ENCODE measurements around the gene PRM2.

The PRM2 gene

DNA sequence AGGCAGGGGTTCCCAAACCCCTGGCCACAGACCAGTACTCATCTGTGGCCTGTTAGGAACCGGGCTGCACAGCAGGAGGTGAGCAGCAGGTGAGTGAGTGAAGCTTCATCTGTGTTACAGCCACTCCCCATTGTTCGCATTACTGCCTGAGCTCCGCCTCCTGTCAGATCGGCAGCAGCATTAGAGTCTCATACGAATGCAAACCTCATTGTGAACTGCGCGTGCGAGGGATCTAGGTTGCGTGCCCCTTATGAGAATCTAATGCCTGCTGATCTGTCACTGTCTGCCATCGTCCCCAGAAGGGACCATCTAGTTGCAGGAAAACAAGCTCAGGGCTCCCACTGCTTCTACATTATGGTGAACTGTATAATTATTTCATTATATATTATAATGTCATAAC, 43.9 kb upstream of the PRM2 start:
- POLR2A ChIA-PET, result interaction anchor here (1.5 kb wide), 1 partner anchor 64 kb away, joined by 3 read pairs; the partner anchor contains the start of gene SOCS1
- no peak for TF ChIP-seq BHLHE40 (IDR thresholded peaks at IDR 0.05; ENCODE audit: borderline replicate concordance)
- no peak for TF ChIP-seq NFRKB (IDR thresholded peaks at IDR 0.05)
- TF ChIP-seq L3MBTL2 (conservative IDR thresholded peaks at IDR 0.05), result no peak
- CTCF ChIA-PET, result no interaction called here
- DNase-seq (ENCODE audit: extremely low spot score), result no peak

- CTCF ChIA-PET, result interaction anchor here (0.7 kb wide), 1 partner anchor 22 kb away, joined by 3 read pairs; no protein-coding TSS in a partner anchor
- TF ChIP-seq ARNT (IDR thresholded peaks at IDR 0.05) (no peak), HDGF (IDR thresholded peaks at IDR 0.05; ENCODE audit: borderline replicate concordance) (no peak), LEF1 (IDR thresholded peaks at IDR 0.05; ENCODE audit: borderline replicate concordance) (no peak), SUZ12 (IDR thresholded peaks at IDR 0.05) (no peak), FOXM1 (IDR thresholded peaks at IDR 0.05; ENCODE audit: borderline replicate concordance) (no peak), NFRKB (IDR thresholded peaks at IDR 0.05) (no peak), ELF4 (IDR thresholded peaks at IDR 0.05) (no peak), TARDBP (IDR thresholded peaks at IDR 0.05) (no peak), L3MBTL2 (conservative IDR thresholded peaks at IDR 0.05) (no peak), ZNF384 (IDR thresholded peaks at IDR 0.05) (no peak), FOXK2 (IDR thresholded peaks at IDR 0.05) (no peak), SP1 (IDR thresholded peaks at IDR 0.05) (no peak)
- no peak for DNase-seq (ENCODE audit: extremely low spot score)
- POLR2A ChIA-PET, result interaction anchor here (1.5 kb wide), 1 partner anchor 64 kb away, joined by 3 read pairs; the partner anchor contains the start of gene SOCS1
Measured at GRCh38 chr16:11319529-11320146, 43.4 kb upstream of the PRM2 start.

- POLR2A ChIA-PET, result interaction anchor here (1.5 kb wide), 1 partner anchor 63 kb away, joined by 3 read pairs; the partner anchor contains the start of gene SOCS1
- TF ChIP-seq ZNF384 (IDR thresholded peaks at IDR 0.05) (no peak), FOXA1 (IDR thresholded peaks at IDR 0.05) (no peak), FOXK2 (IDR thresholded peaks at IDR 0.05) (no peak), ELF4 (IDR thresholded peaks at IDR 0.05) (no peak), SP1 (IDR thresholded peaks at IDR 0.05) (no peak), FOXM1 (IDR thresholded peaks at IDR 0.05; ENCODE audit: borderline replicate concordance) (no peak), SUZ12 (IDR thresholded peaks at IDR 0.05) (no peak), L3MBTL2 (conservative IDR thresholded peaks at IDR 0.05) (no peak), CTBP1 (IDR thresholded peaks at IDR 0.05; ENCODE audit: borderline replicate concordance) (no peak), HDGF (IDR thresholded peaks at IDR 0.05; ENCODE audit: borderline replicate concordance) (no peak), TARDBP (IDR thresholded peaks at IDR 0.05) (no peak), BHLHE40 (IDR thresholded peaks at IDR 0.05; ENCODE audit: borderline replicate concordance) (no peak), LEF1 (IDR thresholded peaks at IDR 0.05; ENCODE audit: borderline replicate concordance) (no peak)
- DNase-seq (ENCODE audit: extremely low spot score), result no peak
- CTCF ChIA-PET, result interaction anchor here (0.7 kb wide), 1 partner anchor 21 kb away, joined by 3 read pairs; no protein-coding TSS in a partner anchor
Measured at GRCh38 chr16:11318817-11319216, 42.5 kb upstream of the PRM2 start.

GRCh38 chr16:11316331-11317015, 40.2 kb upstream of the PRM2 start:
- DNase-seq (ENCODE audit: extremely low spot score), result no peak
- CTCF ChIA-PET, result no interaction called here
- TF ChIP-seq ELF4 (IDR thresholded peaks at IDR 0.05) (no peak), SUZ12 (IDR thresholded peaks at IDR 0.05) (no peak), FOXK2 (IDR thresholded peaks at IDR 0.05) (no peak), CTBP1 (IDR thresholded peaks at IDR 0.05; ENCODE audit: borderline replicate concordance) (no peak), ZNF384 (IDR thresholded peaks at IDR 0.05) (no peak), FOXA1 (IDR thresholded peaks at IDR 0.05) (no peak), LEF1 (IDR thresholded peaks at IDR 0.05; ENCODE audit: borderline replicate concordance) (no peak), FOXM1 (IDR thresholded peaks at IDR 0.05; ENCODE audit: borderline replicate concordance) (no peak), BHLHE40 (IDR thresholded peaks at IDR 0.05; ENCODE audit: borderline replicate concordance) (no peak), TARDBP (IDR thresholded peaks at IDR 0.05) (no peak), ARNT (IDR thresholded peaks at IDR 0.05) (no peak), NFRKB (IDR thresholded peaks at IDR 0.05) (no peak), HDGF (IDR thresholded peaks at IDR 0.05; ENCODE audit: borderline replicate concordance) (no peak), L3MBTL2 (conservative IDR thresholded peaks at IDR 0.05) (no peak), SP1 (IDR thresholded peaks at IDR 0.05) (no peak)
- TF ChIP-seq, protein P1, sequence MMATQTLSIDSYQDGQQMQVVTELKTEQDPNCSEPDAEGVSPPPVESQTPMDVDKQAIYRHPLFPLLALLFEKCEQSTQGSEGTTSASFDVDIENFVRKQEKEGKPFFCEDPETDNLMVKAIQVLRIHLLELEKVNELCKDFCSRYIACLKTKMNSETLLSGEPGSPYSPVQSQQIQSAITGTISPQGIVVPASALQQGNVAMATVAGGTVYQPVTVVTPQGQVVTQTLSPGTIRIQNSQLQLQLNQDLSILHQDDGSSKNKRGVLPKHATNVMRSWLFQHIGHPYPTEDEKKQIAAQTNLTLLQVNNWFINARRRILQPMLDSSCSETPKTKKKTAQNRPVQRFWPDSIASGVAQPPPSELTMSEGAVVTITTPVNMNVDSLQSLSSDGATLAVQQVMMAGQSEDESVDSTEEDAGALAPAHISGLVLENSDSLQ (IDR thresholded peaks at IDR 0.05), result no peak
- POLR2A ChIA-PET, result no interaction called here

- DNase-seq (ENCODE audit: extremely low spot score), result no peak
- POLR2A ChIA-PET, result no interaction called here
- no peak for TF ChIP-seq FOXK2 (IDR thresholded peaks at IDR 0.05)
- TF ChIP-seq ARNT (IDR thresholded peaks at IDR 0.05), result no peak
- no peak for TF ChIP-seq BHLHE40 (IDR thresholded peaks at IDR 0.05; ENCODE audit: borderline replicate concordance)
- TF ChIP-seq NFRKB (IDR thresholded peaks at IDR 0.05), result no peak
- TF ChIP-seq FOXM1 (IDR thresholded peaks at IDR 0.05; ENCODE audit: borderline replicate concordance), result no peak
- TF ChIP-seq ELF4 (IDR thresholded peaks at IDR 0.05), result no peak
- TF ChIP-seq HDGF (IDR thresholded peaks at IDR 0.05; ENCODE audit: borderline replicate concordance), result no peak
- TF ChIP-seq TARDBP (IDR thresholded peaks at IDR 0.05), result no peak
- no peak for TF ChIP-seq ZNF384 (IDR thresholded peaks at IDR 0.05)
- CTCF ChIA-PET, result no interaction called here
Measured at GRCh38 chr16:11315510-11315909, 39.2 kb upstream of the PRM2 start.

DNA sequence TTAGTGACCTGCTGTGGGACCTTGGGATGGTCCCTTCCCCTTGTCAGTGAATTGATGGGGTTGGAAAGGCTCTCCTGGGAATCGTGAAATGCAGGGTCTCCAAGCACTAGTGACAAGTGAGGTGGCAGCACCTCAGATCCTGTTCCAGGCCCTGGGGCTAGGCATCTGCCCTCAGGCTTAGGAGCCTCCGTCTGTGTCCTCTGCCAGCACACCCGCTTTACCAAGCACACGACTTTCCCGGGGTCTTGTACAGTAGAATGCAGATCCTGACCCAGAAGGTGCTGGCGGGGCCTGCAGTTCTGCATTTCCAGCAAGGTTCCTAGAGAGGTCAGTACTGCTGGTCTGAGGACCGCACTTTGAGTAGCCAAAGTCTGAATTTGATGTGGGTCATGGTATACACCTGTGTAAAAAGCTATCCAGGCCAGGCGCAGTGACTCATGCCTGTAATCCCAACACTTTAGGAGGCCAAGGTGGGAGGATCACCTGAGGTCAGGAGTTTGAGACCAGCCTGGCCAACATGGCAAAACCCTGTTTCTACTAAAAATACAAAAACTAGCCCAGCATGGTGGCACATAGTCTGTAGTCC, 38.1 kb upstream of the PRM2 start:
- CTCF ChIA-PET, result no interaction called here
- TF ChIP-seq FOXA1 (IDR thresholded peaks at IDR 0.05) (no peak), LEF1 (IDR thresholded peaks at IDR 0.05; ENCODE audit: borderline replicate concordance) (no peak), SUZ12 (IDR thresholded peaks at IDR 0.05) (no peak), FOXK2 (IDR thresholded peaks at IDR 0.05) (no peak), FOXM1 (IDR thresholded peaks at IDR 0.05; ENCODE audit: borderline replicate concordance) (no peak), ZNF384 (IDR thresholded peaks at IDR 0.05) (no peak), TARDBP (IDR thresholded peaks at IDR 0.05) (no peak), SP1 (IDR thresholded peaks at IDR 0.05) (no peak), NFRKB (IDR thresholded peaks at IDR 0.05) (no peak), HDGF (IDR thresholded peaks at IDR 0.05; ENCODE audit: borderline replicate concordance) (no peak), ELF4 (IDR thresholded peaks at IDR 0.05) (no peak), CTBP1 (IDR thresholded peaks at IDR 0.05; ENCODE audit: borderline replicate concordance) (no peak), L3MBTL2 (conservative IDR thresholded peaks at IDR 0.05) (no peak), ARNT (IDR thresholded peaks at IDR 0.05) (no peak), BHLHE40 (IDR thresholded peaks at IDR 0.05; ENCODE audit: borderline replicate concordance) (no peak)
- TF ChIP-seq, protein P1 (IDR thresholded peaks at IDR 0.05), result no peak
- no peak for DNase-seq (ENCODE audit: extremely low spot score)
- POLR2A ChIA-PET, result no interaction called here
